RWPE2 (cell line): Measurements from ENCODE around the gene ING3.

Experiments
- ATAC-seq: fragments of 200-7000 bp; cut with Tn5 transposase; 3 replicates; pipeline ENCODE4 v1.9.1; 2021; ENCODE audit warnings: low read depth
- DNase-seq: peaks from one replicate; pipeline ENCODE4 v3.0.0-alpha.2; 2020; ENCODE audit warnings: low spot score
- H3K27ac ChIP-seq: fragments of 450-650 bp; 2 replicates; pipeline ENCODE4 v1.5.1; 2017; ENCODE audit warnings: mild to moderate bottlenecking; ENCODE audit not compliant: poor library complexity, severe bottlenecking
- H3K27me3 ChIP-seq: fragments of 250-450 bp; sonication (Bioruptor Pico); 2 replicates; pipeline ENCODE4 v1.5.1; 2021; ENCODE audit warnings: mild to moderate bottlenecking, moderate library complexity; ENCODE audit not compliant: insufficient read depth, poor library complexity, severe bottlenecking
- H3K36me3 ChIP-seq: fragments of 250-450 bp; sonication (Bioruptor Pico); 2 replicates; pipeline ENCODE4 v1.5.1; 2020; ENCODE audit warnings: low read depth, mild to moderate bottlenecking, moderate library complexity
- H3K4me1 ChIP-seq: fragments of 250-450 bp; sonication (Bioruptor Pico); 2 replicates; pipeline ENCODE4 v1.5.1; 2021; ENCODE audit warnings: mild to moderate bottlenecking, moderate library complexity; ENCODE audit not compliant: insufficient read depth, poor library complexity, severe bottlenecking
- H3K4me3 ChIP-seq: fragments of 250-450 bp; sonication (Bioruptor Pico); 2 replicates; pipeline ENCODE4 v1.5.1; 2021; ENCODE audit warnings: mild to moderate bottlenecking, moderate library complexity; ENCODE audit not compliant: severe bottlenecking
- H3K9me3 ChIP-seq: fragments of 250-450 bp; sonication (Bioruptor Pico); 2 replicates; pipeline ENCODE4 v1.5.1; 2021; ENCODE audit warnings: mild to moderate bottlenecking, moderate library complexity; ENCODE audit not compliant: severe bottlenecking
- TF ChIP-seq, protein P1 (sequence below): fragments of 450-650 bp; IDR thresholded peaks from one replicate; pipeline ENCODE4 v1.5.1; 2017; ENCODE audit warnings: mild to moderate bottlenecking, moderate library complexity; ENCODE audit not compliant: poor library complexity, severe bottlenecking

ING3 gene

DNA sequence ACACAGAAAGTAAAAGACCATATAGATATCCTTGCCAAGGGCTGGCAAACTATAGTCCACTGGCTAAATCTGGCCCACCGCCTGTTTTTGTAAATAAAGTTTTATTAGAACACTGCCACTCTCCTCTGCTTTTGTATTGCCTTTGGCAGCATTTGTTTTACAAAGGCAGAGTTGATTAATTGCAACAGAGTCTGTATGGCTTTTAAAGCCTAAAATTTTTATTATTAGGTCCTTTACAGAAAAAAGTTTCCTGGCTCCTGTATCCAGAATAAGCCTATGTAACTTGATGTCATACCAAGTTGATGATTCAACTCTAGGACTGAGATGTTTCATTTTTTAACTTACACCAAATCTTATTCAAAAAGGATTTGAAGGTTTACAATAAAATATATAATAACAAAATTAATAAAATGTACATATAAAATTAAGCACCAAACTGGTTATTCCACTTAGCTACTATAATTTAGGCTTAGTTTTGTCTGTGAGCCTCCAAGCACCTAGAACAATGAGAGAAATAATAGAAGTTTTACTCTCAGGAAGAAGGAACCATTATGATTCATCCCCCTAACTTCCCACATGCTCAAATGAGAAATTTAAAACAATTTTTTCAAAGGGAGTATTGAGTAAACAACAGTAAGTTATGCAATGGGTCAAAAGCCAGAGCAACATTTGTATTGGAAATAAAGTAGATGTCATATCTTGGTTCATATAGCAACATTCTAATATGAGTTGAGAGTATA is 69.8 kb downstream of the ING3 start:
- Histone ChIP-seq H3K27me3 (no peaks in the 10 kb centered on the region), H3K36me3 (no peaks in the 10 kb centered on the region), H3K9me3 (no peaks in the 10 kb centered on the region), H3K27ac (peak overlapping the region; percentile 49), H3K4me1 (peaks cover 21% of the 10 kb centered on the region), H3K4me3 (no peak overlapping the region)
- DNase-seq: no peak
- peak; percentile 84 for ATAC-seq
- TF ChIP-seq, protein P1, sequence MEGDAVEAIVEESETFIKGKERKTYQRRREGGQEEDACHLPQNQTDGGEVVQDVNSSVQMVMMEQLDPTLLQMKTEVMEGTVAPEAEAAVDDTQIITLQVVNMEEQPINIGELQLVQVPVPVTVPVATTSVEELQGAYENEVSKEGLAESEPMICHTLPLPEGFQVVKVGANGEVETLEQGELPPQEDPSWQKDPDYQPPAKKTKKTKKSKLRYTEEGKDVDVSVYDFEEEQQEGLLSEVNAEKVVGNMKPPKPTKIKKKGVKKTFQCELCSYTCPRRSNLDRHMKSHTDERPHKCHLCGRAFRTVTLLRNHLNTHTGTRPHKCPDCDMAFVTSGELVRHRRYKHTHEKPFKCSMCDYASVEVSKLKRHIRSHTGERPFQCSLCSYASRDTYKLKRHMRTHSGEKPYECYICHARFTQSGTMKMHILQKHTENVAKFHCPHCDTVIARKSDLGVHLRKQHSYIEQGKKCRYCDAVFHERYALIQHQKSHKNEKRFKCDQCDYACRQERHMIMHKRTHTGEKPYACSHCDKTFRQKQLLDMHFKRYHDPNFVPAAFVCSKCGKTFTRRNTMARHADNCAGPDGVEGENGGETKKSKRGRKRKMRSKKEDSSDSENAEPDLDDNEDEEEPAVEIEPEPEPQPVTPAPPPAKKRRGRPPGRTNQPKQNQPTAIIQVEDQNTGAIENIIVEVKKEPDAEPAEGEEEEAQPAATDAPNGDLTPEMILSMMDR: no peak

DNA sequence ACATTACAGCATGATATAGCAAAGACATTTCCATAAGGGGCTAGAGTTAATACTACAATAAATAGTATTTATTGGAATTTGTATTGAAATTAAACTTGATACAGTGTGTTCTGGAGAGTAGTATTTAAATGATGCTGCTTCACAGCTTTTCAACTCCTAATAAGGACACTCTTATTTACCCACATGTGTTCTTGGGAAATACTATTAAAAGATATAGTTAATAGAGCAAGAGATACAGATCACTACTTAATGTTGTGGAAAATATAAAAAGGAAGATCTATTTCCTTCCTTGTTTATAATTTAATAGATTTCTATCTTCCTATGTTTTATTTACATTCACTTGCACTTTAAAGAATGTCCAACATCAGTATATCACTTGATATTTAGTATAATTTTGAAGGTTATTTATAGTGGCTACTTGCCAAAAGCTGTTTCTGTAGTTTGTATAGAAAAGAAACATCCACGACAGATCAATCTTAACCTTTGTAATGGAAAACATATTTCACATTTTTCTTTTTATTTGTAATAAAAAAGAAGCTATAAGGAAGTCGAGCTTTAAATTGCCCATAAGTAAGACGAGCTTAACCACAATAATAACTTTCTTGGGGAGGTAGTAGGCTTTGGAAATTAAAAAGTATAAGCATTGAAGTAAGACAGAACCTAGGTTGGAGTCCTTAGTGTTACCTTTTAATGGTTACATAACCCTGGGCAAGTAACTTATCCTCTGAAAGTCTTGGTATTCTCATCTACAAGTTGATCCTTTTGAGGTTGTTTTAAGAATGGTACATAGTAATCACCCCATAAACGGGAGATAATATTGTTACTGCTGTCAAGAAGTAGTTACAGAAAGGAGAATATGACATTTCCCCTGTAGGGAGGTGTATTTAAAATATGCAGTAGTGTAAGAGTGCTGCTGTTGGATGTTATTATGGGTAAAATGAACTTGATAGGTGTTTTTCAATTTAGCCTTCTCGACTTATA is 70.7 kb downstream of the ING3 start:
- peaks cover 21% of the 10 kb centered on the region for H3K4me1 ChIP-seq
- peak overlapping the region; percentile 49 for H3K27ac ChIP-seq
- H3K27me3 ChIP-seq: no peaks in the 10 kb centered on the region
- no peaks in the 10 kb centered on the region for H3K9me3 ChIP-seq
- ATAC-seq: no peak
- no peak for DNase-seq
- no peaks in the 10 kb centered on the region for H3K36me3 ChIP-seq
- H3K4me3 ChIP-seq: no peak overlapping the region
- TF ChIP-seq, protein P1: no peak

DNA sequence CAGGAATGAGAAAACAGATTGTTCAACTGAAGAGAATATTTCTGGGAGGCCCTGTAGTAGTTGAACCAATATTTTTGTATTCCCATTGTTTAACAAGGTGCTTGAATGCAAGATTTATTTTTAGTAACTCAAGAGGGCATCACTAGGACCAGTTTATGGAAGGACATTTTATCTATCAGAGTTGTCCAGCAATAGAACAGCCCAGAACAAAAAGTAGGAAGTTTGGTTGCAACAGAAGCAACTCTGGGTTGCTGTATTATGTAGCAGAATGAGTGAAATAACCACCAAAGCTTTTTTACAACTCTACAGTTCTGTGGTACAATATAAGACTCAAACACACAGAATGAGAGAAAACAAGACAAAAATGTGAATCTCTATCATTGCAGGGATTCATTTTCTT is 72.6 kb downstream of the ING3 start:
- Histone ChIP-seq H3K27me3 (no peaks in the 10 kb centered on the region), H3K4me3 (no peak overlapping the region), H3K27ac (no peak overlapping the region), H3K9me3 (no peaks in the 10 kb centered on the region), H3K4me1 (peaks cover 21% of the 10 kb centered on the region), H3K36me3 (no peaks in the 10 kb centered on the region)
- ATAC-seq (no peak), DNase-seq (no peak)
- TF ChIP-seq, protein P1: no peak

DNA sequence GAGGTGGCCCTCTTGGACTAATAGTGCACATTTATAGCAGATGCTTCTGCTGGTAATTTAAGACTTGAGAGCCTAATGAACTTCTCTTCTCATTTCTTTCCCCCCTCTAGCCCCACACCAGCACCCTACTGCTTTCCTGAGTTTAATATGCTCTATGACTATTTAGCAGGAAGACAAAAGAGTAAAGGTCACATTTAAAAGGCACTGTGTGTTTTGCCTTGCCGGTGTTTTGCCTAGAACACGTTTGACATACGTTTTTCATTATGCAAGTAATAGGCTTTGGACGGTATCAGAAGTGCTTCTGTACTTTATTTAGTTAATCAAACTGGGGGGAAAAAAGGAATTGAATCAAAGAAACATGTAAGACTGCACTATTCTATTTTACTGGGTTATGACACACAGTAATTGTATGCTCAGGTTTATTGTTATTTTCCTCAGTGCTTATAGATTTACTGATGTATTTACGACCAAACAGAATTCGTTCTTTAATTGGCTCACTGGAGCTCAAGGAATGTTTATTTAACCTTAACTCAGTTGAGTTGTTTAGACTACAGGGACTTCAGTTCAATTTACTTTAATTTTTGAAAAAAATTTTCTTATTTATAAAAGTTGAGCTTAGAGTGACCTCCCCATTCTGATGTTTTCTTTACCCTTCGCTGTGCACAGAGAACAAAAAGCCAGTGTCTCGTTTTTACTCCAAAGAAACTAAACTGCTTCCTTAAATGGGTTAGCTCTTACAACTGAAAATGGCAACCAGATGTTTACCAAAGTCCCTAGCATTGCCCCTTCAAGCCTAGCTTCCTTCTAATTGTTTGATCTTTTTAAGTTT is 73.3 kb downstream of the ING3 start:
- no peaks in the 10 kb centered on the region for H3K36me3 ChIP-seq
- DNase-seq (no peak), ATAC-seq (no peak)
- no peaks in the 10 kb centered on the region for H3K9me3 ChIP-seq
- no peak overlapping the region for H3K27ac ChIP-seq
- TF ChIP-seq, protein P1: no peak
- no peak overlapping the region for H3K4me3 ChIP-seq
- H3K4me1 ChIP-seq: peaks cover 21% of the 10 kb centered on the region
- H3K27me3 ChIP-seq: no peaks in the 10 kb centered on the region
